ENCODE results near the gene TRA2A. TPM values are rescaled to one million over a fixed set of nuclear protein-coding genes. Genes with fewer than 3 reads are reported as not detected.
A peak's percentile ranks its signal among the peaks of the same experiment; 100 is the strongest.

TRA2A gene
- 25.6 TPM for total RNA-seq
- long read RNA-seq, transcript TRA2A-201 (8 exons, 1,845 nt) = major isoform, 8 of 11 reads
- long read RNA-seq, partial matches to known transcripts = 2 of 11 reads
- long read RNA-seq, other reads (novel, unspliced or antisense) = 1 of 11 reads

DNA sequence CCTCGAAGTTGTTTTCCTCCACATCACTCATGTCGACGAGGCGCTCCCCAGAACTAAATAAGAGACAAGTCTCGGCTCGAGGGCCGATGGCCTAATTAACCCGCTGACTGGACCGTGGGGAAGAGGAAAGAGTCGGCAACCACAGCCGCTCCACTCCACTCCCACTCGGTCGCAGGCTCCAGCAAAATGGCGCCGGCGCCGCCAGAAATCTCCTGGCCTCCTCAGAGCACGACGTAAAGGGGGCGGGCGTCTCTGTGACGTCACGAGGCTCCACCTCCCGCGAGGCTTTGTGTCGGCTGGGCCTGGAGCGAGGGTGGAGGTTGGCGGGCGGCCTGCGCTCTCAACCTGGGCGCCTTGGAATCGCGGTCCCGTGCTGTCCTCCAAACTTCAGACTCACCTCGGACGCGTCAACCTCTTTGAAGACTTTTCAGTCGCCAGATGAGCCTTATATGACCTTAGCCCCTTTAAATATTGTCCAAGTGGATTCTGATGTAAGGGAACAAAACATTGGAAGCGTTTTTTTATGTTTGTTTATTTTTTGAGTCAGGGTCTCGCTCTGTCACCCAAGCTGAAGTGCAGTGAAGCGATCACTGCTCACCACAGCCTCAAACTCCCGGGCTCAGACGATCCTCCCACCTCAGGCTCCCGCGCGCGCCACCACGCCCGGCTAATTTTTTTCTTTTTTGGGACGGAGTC lies at the start of gene TRA2A:
Gene TRA2A (minus strand): TSS at position 188 of the 696 bp plus-strand sequence. CDS start 157 bp downstream, at position 31.
- TF ChIP-seq, protein P1, sequence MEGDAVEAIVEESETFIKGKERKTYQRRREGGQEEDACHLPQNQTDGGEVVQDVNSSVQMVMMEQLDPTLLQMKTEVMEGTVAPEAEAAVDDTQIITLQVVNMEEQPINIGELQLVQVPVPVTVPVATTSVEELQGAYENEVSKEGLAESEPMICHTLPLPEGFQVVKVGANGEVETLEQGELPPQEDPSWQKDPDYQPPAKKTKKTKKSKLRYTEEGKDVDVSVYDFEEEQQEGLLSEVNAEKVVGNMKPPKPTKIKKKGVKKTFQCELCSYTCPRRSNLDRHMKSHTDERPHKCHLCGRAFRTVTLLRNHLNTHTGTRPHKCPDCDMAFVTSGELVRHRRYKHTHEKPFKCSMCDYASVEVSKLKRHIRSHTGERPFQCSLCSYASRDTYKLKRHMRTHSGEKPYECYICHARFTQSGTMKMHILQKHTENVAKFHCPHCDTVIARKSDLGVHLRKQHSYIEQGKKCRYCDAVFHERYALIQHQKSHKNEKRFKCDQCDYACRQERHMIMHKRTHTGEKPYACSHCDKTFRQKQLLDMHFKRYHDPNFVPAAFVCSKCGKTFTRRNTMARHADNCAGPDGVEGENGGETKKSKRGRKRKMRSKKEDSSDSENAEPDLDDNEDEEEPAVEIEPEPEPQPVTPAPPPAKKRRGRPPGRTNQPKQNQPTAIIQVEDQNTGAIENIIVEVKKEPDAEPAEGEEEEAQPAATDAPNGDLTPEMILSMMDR (IDR thresholded peaks at IDR 0.05; ENCODE audit: borderline replicate concordance) = no peak
- peak; percentile 99 for DNase-seq
- Histone ChIP-seq H3K4me1 (peaks cover 52% of the 10 kb centered on the region), H3K4me3 (peak within 1 kb of the TSS; percentile 88), H3K27ac (replicated peaks) (peak within 1 kb of the TSS; percentile 96), H3K27me3 (ENCODE audit: low read depth) (no peaks in the 10 kb centered on the region), H3K9me3 (replicated peaks) (no peaks in the 10 kb centered on the region), H3K36me3 (no peaks in the 10 kb centered on the region)
- intact Hi-C loops (cut with micrococcal nuclease) = no loop called here

DNA sequence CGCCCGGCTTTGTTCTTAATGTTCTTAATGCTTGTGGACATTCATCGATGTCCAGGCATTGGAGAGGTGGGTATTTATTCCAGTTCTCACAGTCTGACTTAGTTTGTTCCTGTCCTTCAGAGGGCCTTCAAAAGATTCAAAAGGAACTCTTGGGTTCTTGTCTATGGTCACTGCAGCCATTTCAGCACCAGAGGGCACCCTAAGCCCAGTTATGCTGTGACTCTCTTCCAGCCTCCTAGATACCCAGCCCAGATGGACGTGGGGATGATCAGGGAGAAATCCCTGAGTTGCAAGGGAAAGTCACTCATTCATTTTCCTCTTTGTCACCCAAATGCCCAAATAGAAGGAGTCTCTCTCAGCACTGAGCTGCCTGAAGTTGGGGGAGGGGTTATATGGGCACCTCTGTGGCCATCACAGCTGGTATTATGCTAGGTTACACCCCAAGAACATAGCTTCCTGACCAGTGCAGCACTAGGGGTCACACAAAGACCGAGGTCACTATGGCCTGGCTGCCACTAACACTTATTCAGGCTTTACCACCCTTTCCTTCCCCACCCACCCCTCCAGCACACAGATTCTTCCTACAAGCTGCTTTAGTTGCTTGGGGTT lies 38.9 kb upstream of the TRA2A start:
- no peaks in the 10 kb centered on the region for H3K4me1 ChIP-seq
- TF ChIP-seq, protein P1 (IDR thresholded peaks at IDR 0.05; ENCODE audit: borderline replicate concordance) = peak; percentile 86
- no peaks in the 10 kb centered on the region for H3K9me3 ChIP-seq (replicated peaks)
- peaks cover 28% of the 10 kb centered on the region for H3K27me3 ChIP-seq (ENCODE audit: low read depth)
- no peak overlapping the region for H3K27ac ChIP-seq (replicated peaks)
- DNase-seq = peak; percentile 61
- intact Hi-C loops (cut with micrococcal nuclease) = loop anchor here (1.0 kb wide), 1 partner anchor 142 kb away; no protein-coding TSS in a partner anchor
- H3K4me3 ChIP-seq = no peak overlapping the region
- H3K36me3 ChIP-seq = no peaks in the 10 kb centered on the region

DNA sequence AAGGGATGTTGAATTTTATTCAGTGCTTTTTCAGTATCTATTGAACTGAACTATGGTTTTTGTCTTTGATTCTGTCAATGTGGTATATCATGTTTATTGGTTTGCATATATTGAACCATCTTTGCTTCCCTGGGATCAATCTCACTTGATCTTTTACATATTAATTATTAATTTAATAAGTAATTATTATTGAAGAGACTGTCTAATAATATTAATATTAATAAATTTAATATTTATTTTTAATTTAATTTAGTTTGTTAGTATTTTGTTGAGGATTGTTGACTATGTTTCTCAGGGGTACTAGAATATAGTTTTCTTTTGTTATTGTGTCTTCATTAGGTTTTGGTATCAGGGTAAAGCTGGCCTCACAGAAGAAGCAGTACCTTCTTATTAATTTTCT lies 26.5 kb upstream of the TRA2A start:
- DNase-seq = no peak
- Histone ChIP-seq H3K27ac (replicated peaks) (no peak overlapping the region), H3K4me3 (no peak overlapping the region), H3K36me3 (no peaks in the 10 kb centered on the region), H3K9me3 (replicated peaks) (no peaks in the 10 kb centered on the region), H3K4me1 (no peaks in the 10 kb centered on the region), H3K27me3 (ENCODE audit: low read depth) (peaks cover 4% of the 10 kb centered on the region)
- TF ChIP-seq, protein P1 (IDR thresholded peaks at IDR 0.05; ENCODE audit: borderline replicate concordance) = no peak
- intact Hi-C loops (cut with micrococcal nuclease) = no loop called here

DNA sequence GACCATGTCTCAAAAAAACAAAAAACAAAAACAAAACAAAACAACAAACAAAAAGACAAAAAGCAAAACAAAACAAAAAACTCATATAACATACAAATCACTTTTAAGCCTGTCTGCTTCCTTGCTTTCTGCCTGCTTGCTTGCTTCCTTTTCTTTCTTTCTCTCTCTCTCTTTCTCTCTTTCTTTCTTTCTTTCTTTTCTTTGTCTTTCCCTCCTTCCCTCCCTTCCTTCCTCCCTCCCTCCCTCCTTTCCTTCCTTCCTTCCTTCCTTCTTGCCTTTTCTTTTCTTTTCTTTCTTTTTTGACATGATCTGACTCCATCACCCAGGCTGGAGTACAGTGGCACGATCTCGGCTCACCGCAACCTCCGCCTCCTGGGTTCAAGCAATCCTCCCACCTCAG lies 15.9 kb upstream of the TRA2A start:
- Histone ChIP-seq H3K9me3 (replicated peaks) (no peaks in the 10 kb centered on the region), H3K36me3 (no peaks in the 10 kb centered on the region), H3K27me3 (ENCODE audit: low read depth) (peaks cover 6% of the 10 kb centered on the region), H3K4me3 (no peak overlapping the region), H3K4me1 (no peaks in the 10 kb centered on the region), H3K27ac (replicated peaks) (no peak overlapping the region)
- DNase-seq = no peak
- TF ChIP-seq, protein P1 (IDR thresholded peaks at IDR 0.05; ENCODE audit: borderline replicate concordance) = no peak
- intact Hi-C loops (cut with micrococcal nuclease) = loop anchor here (5.0 kb wide), 1 partner anchor 165 kb away; the partner anchor contains the start of gene STK31

DNA sequence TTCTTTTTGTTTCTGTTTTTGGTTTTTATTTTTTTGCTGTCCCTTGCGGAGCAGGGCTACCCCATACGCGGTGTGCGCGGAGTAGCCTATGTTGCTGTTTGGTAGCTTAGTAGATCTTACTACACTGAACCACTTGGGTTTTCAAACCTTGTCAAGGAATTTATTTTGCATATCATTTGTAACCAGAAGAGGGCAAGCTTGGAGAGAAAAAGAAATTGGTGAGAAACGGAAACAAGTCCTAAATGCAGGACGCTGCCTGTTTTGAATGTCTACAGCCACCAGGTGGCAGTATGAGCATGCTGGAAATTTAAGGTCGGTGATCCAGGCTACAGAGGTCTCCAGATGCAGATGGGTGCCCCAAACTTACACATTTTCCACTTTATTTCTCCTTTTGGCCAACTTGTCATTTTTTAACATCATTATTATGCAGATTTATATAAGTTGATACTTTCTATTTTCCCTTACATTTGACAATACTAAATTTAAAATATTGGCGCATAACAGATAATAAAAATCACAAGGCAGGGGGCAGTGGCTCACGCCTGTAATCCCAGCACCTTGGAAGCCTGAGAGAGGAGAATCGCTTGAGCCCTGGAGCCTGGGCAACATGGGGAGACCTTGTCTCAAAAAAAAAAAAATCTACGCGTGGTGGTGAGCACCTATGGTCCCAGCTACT lies 15.3 kb upstream of the TRA2A start:
- DNase-seq = peak; percentile 61
- Histone ChIP-seq H3K4me3 (no peak overlapping the region), H3K9me3 (replicated peaks) (no peaks in the 10 kb centered on the region), H3K4me1 (no peaks in the 10 kb centered on the region), H3K36me3 (no peaks in the 10 kb centered on the region), H3K27ac (replicated peaks) (no peak overlapping the region), H3K27me3 (ENCODE audit: low read depth) (peaks cover 6% of the 10 kb centered on the region)
- TF ChIP-seq, protein P1 (IDR thresholded peaks at IDR 0.05; ENCODE audit: borderline replicate concordance) = peak; percentile 95
- intact Hi-C loops (cut with micrococcal nuclease) = loop anchor here (5.0 kb wide), 1 partner anchor 165 kb away; the partner anchor contains the start of gene STK31

Measured in left ventricle myocardium inferior (tissue), 1 donor.